DMS79 (cell line): ENCODE results near the gene CD44.
"Not testable (repeated sequence)": the region's sequence is repeated elsewhere in the genome, so short reads cannot be mapped to it uniquely, and the experiment has no call there.

Source experiments
- DNase-seq: peaks from one replicate; lab custom pipeline; 2025; lab: John Stamatoyannopoulos, UW

The CD44 gene

DNA sequence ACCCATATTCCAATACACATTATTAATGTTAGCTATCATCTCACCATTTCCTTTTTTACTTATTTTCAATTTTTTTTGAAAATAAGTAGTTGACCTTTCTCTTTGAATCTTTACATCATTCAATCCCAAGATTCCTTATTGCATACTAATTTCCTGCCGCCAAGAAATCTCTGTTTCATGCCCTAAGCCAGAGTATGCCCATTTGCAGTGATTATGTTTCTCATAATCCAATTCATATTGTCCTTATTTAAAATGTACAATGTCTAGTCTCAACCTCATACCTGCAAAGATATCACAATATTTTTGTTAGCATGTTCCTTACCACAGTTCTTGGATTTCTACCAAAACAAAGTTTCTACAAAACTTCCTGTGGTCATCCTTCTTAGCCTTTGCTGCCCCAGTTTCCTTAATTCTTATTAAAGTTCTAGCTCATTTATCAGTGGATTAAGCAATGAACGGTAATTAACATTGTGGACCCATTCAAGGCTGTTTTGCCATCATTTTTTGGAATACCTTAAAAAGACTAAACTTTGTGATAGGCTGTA is 75.3 kb downstream of the CD44 start:
- DNase-seq: no peak

DNA sequence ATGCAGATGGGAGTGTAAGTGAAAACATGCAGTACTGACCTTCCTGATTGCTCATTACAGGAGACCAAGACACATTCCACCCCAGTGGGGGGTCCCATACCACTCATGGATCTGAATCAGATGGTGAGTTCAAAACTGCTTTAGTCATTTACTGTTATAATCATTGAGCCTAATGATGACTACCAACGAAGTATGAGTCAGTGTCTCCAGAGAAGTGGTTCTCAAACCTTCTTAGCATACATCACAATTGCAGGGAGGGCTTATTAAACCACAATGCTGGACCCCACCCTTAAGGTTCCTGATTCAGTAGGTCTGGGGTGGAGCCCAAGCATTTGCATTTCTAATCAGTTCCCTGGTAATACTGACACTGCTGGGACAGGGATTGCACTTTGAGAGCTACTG is 75.8 kb downstream of the CD44 start:
- DNase-seq: no peak

DNA sequence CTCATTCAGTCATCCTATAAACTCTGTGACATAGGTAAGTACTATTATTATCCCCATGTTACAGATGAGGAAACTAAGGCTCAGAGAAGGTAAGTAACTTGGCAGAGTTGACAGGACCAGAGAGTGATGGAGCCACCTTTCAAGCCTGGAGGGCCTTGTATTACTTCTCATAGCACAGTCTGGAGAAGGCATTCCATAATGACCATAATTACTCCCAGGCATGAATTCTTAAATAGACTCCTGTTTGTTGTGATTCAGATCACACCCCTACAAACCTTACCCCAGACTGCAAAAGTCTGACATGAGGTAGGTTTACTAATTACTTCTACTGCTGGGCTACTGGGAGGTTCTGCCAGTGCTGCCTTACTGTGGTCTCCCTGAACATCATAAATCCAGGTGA is 77.0 kb downstream of the CD44 start:
- DNase-seq: no peak

DNA sequence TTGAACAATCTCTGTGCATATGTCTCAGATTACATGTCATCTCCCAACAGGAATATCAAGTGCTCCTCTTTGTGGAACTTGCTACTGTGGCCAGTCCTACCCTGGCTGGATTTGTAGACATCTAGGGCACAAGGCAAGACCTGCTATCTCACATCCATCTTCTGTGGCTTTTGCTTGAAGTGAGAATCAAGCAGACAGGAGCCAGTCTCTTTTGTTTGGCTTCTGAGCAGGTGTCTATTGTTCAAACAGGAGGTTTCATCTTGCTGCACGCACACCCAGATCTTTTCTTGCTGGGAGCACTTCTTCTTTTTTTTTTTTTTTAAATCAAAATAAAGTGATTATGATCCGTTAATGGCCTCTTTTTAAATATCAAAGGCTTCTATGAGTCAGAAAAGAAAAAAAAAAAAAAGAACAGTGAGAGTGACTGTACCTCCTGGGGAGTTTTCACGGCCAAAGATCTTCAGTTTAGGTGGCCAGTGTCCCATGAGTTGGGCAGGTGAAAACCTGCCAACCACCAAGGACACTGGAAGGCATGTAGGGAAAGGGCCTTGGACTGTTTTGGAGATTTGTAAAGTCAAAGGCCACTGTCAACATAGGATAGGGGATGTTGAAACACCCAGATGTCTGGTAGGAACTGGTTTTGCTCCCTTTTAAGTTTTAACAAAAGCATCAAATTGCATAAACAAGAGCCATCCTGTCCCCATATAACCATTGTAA is 78.1 kb downstream of the CD44 start:
- no peak for DNase-seq

DNA sequence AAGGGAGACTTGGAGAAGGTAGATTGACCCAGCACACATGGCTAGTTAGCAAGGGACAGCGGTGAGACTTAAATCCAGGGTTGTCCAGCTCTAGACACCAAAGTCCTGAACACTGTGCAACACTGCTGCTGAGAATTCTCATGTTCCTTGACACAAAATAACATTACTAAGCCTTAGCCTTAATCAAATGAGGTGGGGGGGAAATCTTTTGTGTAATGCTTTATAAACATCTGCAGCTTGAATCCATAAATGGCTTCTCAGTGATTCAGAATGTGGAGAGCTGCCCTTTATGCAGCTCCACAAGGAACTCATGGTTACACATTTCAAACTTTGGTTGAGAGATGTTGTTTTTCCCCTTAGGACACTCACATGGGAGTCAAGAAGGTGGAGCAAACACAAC is 80.0 kb downstream of the CD44 start:
- DNase-seq: no peak

DNA sequence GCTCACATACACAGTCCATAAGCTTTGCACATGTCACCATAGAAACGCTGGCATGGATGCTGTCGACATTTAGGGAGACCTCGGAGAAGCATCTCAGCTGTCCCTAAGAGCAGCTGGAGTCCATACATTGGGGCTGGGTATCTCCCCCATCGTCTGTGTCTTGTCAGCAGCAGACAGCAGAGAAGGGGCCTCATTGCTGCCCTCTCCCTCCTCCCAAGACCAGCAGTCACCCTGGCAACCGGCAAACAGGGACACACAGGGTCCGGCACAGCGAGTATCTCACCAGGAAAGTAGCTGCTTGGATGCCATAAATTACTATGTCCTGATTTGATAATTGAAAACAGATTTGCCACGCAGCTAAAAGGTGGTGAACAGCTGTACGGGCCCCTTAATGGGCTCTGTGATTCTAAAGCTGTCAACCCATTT is 84.4 kb downstream of the CD44 start:
- no peak for DNase-seq

DNA sequence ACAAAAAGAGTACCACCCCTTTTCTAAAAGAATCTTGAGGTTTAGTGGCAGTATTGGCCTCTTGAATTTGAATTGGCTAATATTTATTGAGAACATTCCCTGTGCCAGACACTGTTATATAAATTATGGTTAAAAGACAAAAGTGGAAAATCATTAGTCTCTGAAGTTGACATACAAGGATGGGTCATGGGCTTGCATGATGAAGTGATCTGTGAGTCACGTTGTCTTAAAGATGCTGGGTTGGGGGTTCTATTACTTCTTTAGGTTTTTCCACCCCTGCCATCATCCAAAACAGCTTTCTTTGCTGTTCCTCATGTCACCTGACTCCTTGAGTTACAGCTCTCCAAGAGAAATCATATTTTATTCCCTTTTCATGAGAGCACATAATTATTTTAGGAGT is 85.0 kb downstream of the CD44 start:
- DNase-seq: no peak

DNA sequence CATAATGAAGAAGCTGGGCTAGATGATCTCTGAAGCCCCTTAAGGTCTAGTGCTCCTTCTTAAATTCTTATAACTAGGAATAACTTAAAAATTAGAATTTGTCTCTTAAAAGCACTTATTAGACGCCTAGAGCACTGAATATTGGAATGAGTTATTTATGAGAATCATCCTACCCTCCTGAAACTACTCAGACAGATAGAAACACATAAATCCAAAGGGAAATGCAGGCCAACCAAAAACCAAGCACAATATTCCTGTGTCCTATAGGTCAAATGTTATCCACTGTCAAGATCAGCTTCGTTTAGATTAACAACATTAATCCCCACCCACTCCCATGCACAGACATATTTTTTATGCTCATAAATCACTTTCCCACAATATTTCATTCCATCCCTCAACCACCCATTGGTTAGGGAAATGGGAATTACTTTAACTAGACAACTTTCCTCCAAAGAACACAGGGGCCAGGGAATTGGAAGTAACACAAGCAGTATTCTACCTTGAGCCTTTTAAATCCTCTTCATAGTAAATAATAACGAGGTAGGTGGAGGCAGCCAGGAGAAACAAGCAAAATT is 87.1 kb downstream of the CD44 start:
- no peak for DNase-seq

DNA sequence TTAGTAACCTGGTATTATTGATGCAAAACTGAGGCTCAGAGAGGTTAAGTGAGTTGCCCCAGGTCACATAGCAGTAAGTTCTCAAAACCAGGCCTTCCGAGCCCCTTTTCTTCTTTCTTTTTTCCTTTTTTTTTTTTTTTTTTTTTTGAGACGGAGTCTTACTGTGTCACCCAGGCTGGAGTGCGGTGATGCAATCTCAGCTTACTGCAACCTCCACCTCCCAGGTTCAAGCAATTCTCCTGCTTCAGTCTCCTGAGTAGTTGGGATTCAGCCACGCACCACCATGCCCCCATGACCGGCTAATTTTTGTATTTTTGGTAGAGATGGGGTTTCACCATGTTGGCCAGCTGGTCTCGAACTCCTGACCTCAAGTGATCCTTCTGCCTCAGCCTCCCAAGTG is 87.8 kb downstream of the CD44 start:
- DNase-seq: not testable (repeated sequence)

DNA sequence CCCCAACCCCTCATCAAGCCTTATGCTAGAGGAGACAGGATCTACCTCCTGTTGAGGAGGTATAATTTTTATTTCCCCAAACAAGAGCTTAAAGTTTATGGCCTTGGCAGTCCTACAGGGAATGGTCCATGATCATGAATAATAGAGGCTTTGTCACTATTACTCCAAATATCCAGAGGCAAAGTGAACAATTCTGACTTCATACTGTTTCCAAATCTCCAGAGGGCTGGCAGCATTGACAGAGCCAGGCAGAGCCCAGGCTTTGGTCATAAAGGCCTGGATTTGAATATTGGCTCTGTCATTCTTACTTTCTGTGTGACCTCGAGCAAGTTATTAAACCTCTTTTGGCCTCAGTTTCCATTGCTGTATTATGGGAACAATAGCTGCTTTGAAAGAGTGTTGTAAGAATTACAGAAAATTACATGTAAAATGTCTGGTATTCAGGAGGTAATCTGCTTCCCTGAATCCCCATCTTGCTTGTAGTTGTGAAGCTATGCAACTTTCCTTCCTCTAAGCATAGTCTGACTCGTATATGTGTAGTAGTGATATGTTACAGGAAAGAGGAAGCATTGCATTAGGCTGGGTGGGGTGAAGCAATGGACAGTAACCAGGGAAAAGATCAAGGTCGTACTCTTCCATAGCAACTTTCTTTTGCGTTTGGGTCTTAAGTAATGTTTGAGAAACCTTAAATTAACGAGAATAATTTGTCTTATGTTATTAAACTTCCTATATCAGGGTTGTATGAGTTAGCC is 88.8 kb downstream of the CD44 start:
- no peak for DNase-seq

DNA sequence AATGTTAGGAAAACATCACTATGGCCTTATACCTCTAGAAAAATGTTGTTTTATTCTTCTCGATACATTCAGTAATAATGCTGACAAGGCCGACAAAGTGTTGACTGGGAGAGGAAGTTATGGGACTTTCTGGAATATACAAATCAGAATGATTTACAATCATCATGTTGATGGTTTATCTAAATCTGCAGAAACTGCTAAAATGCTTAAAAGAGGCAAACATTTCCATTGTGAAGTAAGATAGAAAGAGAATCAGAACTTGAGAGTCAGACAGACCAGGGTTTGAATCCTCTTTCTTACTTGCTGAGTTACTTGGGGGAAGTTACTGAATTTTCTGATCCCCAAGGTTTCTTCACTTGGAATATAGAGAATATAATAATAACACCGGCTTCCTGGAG is 89.4 kb downstream of the CD44 start:
- no peak for DNase-seq

DNA sequence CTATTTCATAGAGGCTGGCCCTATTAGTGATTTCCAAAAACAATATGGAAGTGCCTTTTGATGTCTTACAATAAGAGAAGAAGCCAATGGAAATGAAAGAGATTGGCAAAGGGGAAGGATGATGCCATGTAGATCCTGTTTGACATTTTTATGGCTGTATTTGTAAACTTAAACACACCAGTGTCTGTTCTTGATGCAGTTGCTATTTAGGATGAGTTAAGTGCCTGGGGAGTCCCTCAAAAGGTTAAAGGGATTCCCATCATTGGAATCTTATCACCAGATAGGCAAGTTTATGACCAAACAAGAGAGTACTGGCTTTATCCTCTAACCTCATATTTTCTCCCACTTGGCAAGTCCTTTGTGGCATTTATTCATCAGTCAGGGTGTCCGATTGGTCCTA is 91.4 kb downstream of the CD44 start:
- no peak for DNase-seq

DNA sequence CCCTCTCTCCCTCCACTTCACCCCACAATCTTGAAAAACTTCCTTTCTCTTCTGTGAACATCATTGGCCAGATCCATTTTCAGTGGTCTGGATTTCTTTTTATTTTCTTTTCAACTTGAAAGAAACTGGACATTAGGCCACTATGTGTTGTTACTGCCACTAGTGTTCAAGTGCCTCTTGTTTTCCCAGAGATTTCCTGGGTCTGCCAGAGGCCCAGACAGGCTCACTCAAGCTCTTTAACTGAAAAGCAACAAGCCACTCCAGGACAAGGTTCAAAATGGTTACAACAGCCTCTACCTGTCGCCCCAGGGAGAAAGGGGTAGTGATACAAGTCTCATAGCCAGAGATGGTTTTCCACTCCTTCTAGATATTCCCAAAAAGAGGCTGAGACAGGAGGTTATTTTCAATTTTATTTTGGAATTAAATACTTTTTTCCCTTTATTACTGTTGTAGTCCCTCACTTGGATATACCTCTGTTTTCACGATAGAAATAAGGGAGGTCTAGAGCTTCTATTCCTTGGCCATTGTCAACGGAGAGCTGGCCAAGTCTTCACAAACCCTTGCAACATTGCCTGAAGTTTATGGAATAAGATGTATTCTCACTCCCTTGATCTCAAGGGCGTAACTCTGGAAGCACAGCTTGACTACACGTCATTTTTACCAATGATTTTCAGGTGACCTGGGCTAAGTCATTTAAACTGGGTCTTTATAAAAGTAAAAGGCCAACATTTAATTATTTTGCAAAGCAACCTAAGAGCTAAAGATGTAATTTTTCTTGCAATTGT is 92.3 kb downstream of the CD44 start:
- DNase-seq: no peak

DNA sequence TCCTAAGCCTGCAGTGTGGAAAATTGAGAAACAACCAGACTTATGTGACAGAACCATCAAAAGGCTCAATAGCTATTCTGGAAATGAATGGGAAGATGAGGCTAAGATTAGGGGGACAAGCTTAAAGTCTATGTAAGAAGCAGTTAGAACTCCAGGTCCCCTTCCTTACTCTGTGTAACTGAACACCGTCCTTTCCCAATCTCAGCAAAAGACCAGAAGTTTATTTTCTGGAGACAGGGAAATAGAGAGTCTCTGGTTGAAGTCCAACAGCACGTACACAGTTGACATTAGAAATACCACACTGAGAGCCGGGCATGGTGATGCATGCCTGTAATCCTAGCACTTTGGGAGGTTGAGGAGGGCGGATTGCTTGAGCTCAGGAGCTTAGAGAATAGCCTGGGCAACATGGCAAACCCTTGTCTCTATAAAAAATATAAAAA is 93.9 kb downstream of the CD44 start:
- DNase-seq: no peak

DNA sequence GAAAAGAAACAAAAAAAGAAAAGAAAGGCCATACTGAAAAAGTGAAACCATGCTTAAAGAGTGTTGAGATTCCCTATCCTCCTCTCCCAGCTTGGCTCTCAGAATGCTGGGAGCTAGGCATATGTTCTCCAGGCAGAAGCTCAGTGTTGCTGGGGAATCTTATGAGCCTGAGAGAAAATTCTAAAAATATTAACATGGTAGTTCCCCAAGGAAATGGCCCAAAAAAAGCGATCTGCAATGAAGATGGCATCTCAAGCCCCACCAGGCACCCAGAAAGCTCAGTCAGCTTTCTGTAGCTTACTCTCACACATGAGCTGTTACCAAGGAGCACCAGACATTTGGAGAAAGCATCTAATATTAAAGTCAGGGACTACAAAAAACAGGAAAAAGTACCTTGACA is 94.5 kb downstream of the CD44 start:
- DNase-seq: no peak

DNA sequence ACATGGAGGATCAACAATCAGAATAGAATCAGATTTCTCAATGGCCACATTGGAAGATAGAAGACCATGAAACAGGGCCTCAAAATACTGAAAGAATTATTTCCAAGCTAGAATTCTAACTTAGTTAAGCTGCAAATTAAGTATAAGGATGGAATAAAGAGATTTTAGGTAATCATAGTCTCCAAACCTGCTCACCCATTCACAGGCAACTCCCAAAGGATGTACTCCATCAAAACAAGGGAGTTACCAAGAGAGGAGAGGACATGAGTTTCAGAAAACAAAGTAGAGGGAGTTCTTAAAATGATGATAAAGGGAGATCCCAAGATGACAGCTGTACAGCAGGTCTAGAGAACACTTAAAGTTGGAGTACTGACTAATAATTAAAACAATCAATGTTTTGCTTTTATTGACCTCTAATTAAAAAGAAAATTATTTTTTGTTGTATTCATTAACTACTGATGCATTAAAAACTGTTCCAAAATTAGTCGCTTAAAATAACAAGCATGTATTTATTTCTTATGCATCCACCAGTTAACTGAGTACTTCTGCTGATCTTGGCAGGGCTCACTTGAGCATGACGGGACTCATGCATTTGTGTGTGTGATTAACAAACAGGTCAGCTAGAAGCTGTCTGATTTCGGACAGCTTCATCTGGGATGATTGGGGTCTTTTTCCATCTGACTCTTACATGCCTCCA is 95.6 kb downstream of the CD44 start:
- DNase-seq: no peak

DNA sequence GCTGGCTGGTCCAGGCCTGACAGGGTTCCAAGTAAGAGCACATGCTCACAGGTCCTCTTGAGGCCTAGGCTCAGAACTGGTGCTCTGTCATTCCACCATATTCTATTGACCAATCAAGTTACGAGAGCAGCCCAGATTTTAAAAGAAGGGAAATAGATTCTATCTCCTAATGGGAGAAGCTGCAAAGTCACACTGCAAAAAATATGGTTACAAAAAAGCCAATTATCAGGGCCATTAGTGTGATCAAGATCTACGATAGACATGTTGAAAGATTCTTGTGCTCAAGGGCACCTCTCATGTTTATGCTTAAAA is 96.1 kb downstream of the CD44 start:
- no peak for DNase-seq

DNA sequence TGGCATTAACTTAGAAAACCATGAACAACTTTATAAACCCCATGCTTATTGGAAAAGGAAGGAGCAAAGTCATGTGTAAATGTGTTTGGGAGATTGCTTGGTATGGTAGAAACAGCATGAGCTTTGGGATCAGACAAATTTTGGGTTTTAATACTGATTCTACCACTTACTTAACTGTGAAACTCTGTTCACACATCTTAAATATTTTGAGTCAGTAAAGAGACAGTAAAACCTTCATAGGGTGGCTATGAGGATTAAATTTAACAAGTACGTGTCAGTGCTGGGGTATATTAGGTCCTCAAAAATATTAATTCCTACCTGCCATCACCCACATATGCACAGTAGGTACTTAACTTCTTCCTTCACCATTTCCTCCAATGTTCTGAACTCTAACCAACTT is 96.5 kb downstream of the CD44 start:
- no peak for DNase-seq

DNA sequence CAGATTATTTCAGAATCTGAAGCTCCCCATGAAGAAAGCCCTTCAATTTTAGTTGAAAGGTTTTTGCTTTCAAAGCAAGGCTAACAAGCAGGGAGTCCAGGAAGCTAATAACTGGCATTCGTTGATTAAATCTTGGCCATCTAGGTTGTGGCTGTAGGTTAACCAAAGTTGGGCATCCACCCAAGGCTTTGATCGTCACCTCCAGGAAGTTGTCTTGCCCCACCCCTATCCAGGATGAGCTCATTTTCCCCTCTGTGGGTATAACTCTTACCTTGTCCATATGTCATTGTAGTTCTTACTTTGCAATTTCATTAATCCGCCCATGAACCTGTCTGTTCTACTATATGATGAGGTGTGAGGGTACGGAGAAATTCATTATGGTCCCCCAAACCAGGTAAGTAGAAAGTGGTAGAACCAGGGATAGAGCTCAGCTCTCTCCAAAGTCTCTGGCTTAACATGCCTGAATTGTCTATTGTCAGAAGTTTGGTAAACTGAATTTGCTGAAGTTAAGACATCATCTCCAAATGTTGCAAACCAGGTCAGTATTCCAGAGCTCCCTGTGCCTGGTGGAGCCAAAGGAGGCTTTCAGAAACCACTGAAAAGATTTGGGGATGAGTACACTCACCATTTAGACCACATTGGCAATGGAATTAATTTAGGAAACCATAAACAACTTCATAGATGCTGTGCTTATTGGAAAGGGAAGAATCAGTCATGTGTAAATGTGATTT is 97.1 kb downstream of the CD44 start:
- no peak for DNase-seq

DNA sequence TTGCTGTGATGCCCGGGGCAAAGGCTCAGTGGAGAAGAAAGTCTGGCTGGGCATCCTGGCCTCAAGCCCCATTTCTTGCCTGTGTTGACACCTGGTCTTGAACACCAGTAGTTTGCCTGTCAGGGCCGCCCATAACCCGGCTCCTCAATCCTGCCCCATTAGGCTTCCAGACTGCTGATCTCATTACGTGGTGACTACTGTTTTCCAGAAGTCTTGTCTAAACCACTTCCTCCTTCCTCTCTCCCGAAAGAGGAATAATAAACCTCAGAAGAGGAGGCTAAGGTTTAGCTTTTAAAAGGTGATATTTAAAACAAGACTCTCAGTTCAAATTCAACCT is 97.7 kb downstream of the CD44 start:
- no peak for DNase-seq

DNA sequence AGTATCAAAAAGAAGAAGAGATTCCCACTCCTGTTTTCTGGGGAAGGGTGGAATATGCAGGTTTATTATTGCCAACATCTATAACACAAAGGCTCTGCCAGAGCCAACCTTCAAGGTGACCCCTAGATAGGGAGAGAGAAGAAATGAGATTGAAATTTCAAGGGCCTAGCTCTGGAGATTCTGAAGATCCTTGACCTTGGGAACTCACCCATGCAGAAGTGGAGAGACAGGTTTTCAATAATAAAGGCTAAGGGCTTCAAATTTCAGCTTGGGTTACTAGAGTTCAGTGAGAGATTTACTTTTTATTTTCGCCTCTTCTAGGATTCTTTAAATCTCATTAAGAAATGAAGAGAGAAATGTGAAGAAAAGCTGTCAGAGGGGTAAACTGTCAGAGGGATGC is 98.4 kb downstream of the CD44 start:
- peak; percentile 72 for DNase-seq
